ENCODE measurements around the gene OR2C1.

Gene OR2C1

GRCh38 chr16:3400779-3401688 is 45.3 kb downstream of the OR2C1 start, which contains the start of the genes ZNF174 and ZSCAN32:
TSS of gene ZNF174 (plus strand) at chr16:3401215. CDS start at chr16:3402005, 790 bp downstream.
TSS of gene ZSCAN32 (minus strand) at chr16:3401004. CDS start at chr16:3397557, 3,447 bp downstream.
- DNase-seq: peak; percentile 91 to 98 (median 96)

GRCh38 chr16:3401719-3402397 is 46.2 kb downstream of the OR2C1 start:
- DNase-seq: no peak
